HFF-Myc (cell line): Measurements from ENCODE around the gene BANF1.

Experiments
- DNase-seq: peaks from one replicate; pipeline ENCODE4 v3.0.0-alpha.2; 2011; ENCODE audit warnings: low read depth; ENCODE audit errors: extremely low read depth
- H3K4me3 ChIP-seq: replicated peaks from 2 replicates; pipeline ENCODE4 v1.5.1; 2011; ENCODE audit warnings: low read depth, mild to moderate bottlenecking, control low read depth, low read length
- CTCF ChIP-seq: IDR thresholded peaks from 2 replicates; pipeline ENCODE4 v1.5.1; 2012; ENCODE audit warnings: mild to moderate bottlenecking, low read depth, low read length, control low read depth; ENCODE audit errors: missing control alignments

BANF1 gene

GRCh38 chr11:66011785-66012303 is 9.5 kb downstream of the BANF1 start, which contains the start of gene CST6:
CST6 (plus strand) TSS chr11:66012008; CDS start chr11:66012045, 37 bp downstream.
- no peak for TF ChIP-seq CTCF
- no peak within 1 kb of the TSS for H3K4me3 ChIP-seq
- no peak for DNase-seq

- no peak for DNase-seq
- TF ChIP-seq CTCF = no peak
- H3K4me3 ChIP-seq = no peak overlapping the region
Measured at GRCh38 chr11:66012371-66012945, 10.2 kb downstream of the BANF1 start.

GRCh38 chr11:66012946-66013761 is 10.9 kb downstream of the BANF1 start:
- DNase-seq = no peak
- no peak overlapping the region for H3K4me3 ChIP-seq
- TF ChIP-seq CTCF = no peak

- no peak overlapping the region for H3K4me3 ChIP-seq
- DNase-seq = no peak
- no peak for TF ChIP-seq CTCF
Measured at GRCh38 chr11:66013762-66014100, 11.4 kb downstream of the BANF1 start.

GRCh38 chr11:66014804-66015453 is 12.6 kb downstream of the BANF1 start:
- DNase-seq = no peak
- no peak overlapping the region for H3K4me3 ChIP-seq
- no peak for TF ChIP-seq CTCF

GRCh38 chr11:66015454-66015881 is 13.2 kb downstream of the BANF1 start:
- no peak for DNase-seq

More at GRCh38 chr11:66015454-66015881, 13.2 kb downstream of the BANF1 start:
- H3K4me3 ChIP-seq = no peak overlapping the region
- TF ChIP-seq CTCF = no peak
